Hematopoietic multipotent progenitor cell (in vitro differentiated cells): ENCODE data around the gene FADS6. TPM values are rescaled to one million over a fixed set of nuclear protein-coding genes. Genes with fewer than 3 reads are reported as not detected.

Experiments
- DNase-seq, 3 donors: peaks; one replicate each; pipeline ENCODE4 v3.0.0-alpha.2; 2011 to 2015; ENCODE audit warnings: low read depth in 2 of 3, low spot score in 2 of 3
- total RNA-seq: library from RNA; depleted of rRNA; stranded (reverse); fragments of >200 nt; gene quantifications from one replicate; pipeline ENCODE4 v1.2.3, GENCODE V29; 2012

The FADS6 gene
- total RNA-seq, 1 donor, result not detected

- DNase-seq, result no peak
These were observed 1.2 kb downstream of the FADS6 start for GRCh38 chr17:74892013-74892841.

GRCh38 chr17:74890554-74890953, 2.9 kb downstream of the FADS6 start:
- DNase-seq, result no peak

GRCh38 chr17:74888469-74888868, 5.0 kb downstream of the FADS6 start:
- DNase-seq, result no peak

GRCh38 chr17:74883241-74883745, 10.1 kb downstream of the FADS6 start:
- no peak for DNase-seq

- DNase-seq, result no peak
These were observed 10.8 kb downstream of the FADS6 start for GRCh38 chr17:74882517-74883240.

GRCh38 chr17:74881073-74881472, 12.4 kb downstream of the FADS6 start:
- no peak for DNase-seq

- DNase-seq, result no peak
These were observed 14.1 kb downstream of the FADS6 start for GRCh38 chr17:74879308-74879707.

GRCh38 chr17:74878658-74879057, 14.8 kb downstream of the FADS6 start:
- DNase-seq, result no peak

- no peak for DNase-seq
These were observed 15.6 kb downstream of the FADS6 start for GRCh38 chr17:74877592-74878548.

GRCh38 chr17:74875977-74876593, 17.3 kb downstream of the FADS6 start:
- DNase-seq, result no peak

- DNase-seq, result no peak
These were observed 18.1 kb downstream of the FADS6 start for GRCh38 chr17:74875155-74875976.

- no peak for DNase-seq
These were observed 18.8 kb downstream of the FADS6 start for GRCh38 chr17:74874615-74875037.

GRCh38 chr17:74873874-74874614, 19.4 kb downstream of the FADS6 start:
- DNase-seq, result no peak

GRCh38 chr17:74873037-74873873, 20.2 kb downstream of the FADS6 start:
- DNase-seq, result peak; percentile 98 to 100 (median 100)

GRCh38 chr17:74872313-74873036, 21.0 kb downstream of the FADS6 start, which contains the start of gene FDXR:
Gene FDXR, minus strand, starts transcription at chr17:74872994. Its CDS starts 50 bp downstream, at chr17:74872944.
- no peak for DNase-seq

GRCh38 chr17:74871356-74872076, 21.9 kb downstream of the FADS6 start:
- DNase-seq, result no peak
